ENCODE measurements around the gene ZDHHC14. TPM values are rescaled to one million over a fixed set of nuclear protein-coding genes. Genes with fewer than 3 reads are reported as not detected.

ZDHHC14 gene
- polyA plus RNA-seq, 1 donor (not counting 4 experiments of a cell fraction or from before 2014, with no cell fraction given) = 6.4 TPM

- no peaks in the 10 kb centered on the region for H4K20me1 ChIP-seq (ENCODE audit: control insufficient read depth, extremely low read depth, insufficient read depth, low read length)
- no peak overlapping the region for H3K27ac ChIP-seq (ENCODE audit: control insufficient read depth, insufficient read depth, low read length)
- H3K27me3 ChIP-seq (ENCODE audit: control insufficient read depth, extremely low read depth, insufficient read depth, low read length) = peaks cover 4% of the 10 kb centered on the region
- H3K9me3 ChIP-seq (ENCODE audit: control insufficient read depth, low read depth, low read length) = no peaks in the 10 kb centered on the region
- no peak overlapping the region for H3K4me2 ChIP-seq (ENCODE audit: control insufficient read depth, extremely low read depth, insufficient read depth, low read depth, low read length)
- no peaks in the 10 kb centered on the region for H3K36me3 ChIP-seq (ENCODE audit: control insufficient read depth in 2 of 2, extremely low read depth in 1 of 2, insufficient read depth in 2 of 2, low read length in 2 of 2)
- no peak overlapping the region for H3K4me3 ChIP-seq (ENCODE audit: control insufficient read depth in 2 of 3, extremely low read depth in 1 of 3, insufficient read depth in 2 of 3, low read depth in 1 of 3, low read length in 3 of 3)
- no peak for TF ChIP-seq EZH2 (IDR thresholded peaks at IDR 0.05; ENCODE audit: low read length)
- TF ChIP-seq, protein P1, sequence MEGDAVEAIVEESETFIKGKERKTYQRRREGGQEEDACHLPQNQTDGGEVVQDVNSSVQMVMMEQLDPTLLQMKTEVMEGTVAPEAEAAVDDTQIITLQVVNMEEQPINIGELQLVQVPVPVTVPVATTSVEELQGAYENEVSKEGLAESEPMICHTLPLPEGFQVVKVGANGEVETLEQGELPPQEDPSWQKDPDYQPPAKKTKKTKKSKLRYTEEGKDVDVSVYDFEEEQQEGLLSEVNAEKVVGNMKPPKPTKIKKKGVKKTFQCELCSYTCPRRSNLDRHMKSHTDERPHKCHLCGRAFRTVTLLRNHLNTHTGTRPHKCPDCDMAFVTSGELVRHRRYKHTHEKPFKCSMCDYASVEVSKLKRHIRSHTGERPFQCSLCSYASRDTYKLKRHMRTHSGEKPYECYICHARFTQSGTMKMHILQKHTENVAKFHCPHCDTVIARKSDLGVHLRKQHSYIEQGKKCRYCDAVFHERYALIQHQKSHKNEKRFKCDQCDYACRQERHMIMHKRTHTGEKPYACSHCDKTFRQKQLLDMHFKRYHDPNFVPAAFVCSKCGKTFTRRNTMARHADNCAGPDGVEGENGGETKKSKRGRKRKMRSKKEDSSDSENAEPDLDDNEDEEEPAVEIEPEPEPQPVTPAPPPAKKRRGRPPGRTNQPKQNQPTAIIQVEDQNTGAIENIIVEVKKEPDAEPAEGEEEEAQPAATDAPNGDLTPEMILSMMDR (optimal IDR thresholded peaks at IDR 0.05 in 1 of 3, IDR thresholded peaks at IDR 0.05 in 1 of 3, conservative IDR thresholded peaks at IDR 0.05 in 1 of 3; ENCODE audit: extremely low read depth in 1 of 3, insufficient read depth in 2 of 3, low read length in 3 of 3) = no peak
- no peaks in the 10 kb centered on the region for H3K4me1 ChIP-seq (ENCODE audit: control insufficient read depth, extremely low read depth, insufficient read depth, low read length)
- FAIRE-seq (no peak), DNase-seq (ENCODE audit: low read depth, low spot score) (no peak)
- dilution Hi-C loops (cut with MboI; ENCODE audit: extremely low pct_ligation_motif_present, low sequenced_read_pairs) = no loop called here
- H3K79me2 ChIP-seq (ENCODE audit: control insufficient read depth, insufficient read depth, low read length) = no peaks in the 10 kb centered on the region
- no peaks in the 10 kb centered on the region for H3K9me1 ChIP-seq (ENCODE audit: control insufficient read depth, extremely low read depth, insufficient read depth, low read length)
- no peak overlapping the region for H2AFZ ChIP-seq (ENCODE audit: control insufficient read depth, low read length)
- H3K9ac ChIP-seq (ENCODE audit: control insufficient read depth, extremely low read depth, insufficient read depth, low read length) = no peak overlapping the region
Observed at GRCh38 chr6:157675831-157676230, 294.8 kb downstream of the ZDHHC14 start.

DNA sequence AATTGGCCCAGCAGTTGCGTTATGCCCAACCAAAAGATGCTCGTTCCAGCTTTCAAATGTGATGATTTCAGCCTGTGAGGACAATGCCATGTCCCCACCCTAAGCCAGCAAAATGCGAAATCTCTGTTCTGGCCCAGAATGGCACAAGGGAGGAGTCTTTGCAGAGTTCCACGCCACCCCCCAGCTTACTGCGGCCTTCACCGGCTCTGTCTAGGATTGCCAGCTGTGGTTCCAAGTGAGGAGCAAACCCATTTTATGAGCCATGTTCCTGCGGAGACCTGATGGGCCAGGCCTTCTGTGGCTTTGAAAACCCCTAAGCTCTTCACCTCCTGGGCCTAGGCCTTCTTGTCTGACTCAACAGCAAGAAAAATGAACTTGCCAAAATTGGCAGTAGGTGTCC, 295.3 kb downstream of the ZDHHC14 start:
- Histone ChIP-seq H3K4me3 (ENCODE audit: control insufficient read depth in 2 of 3, extremely low read depth in 1 of 3, insufficient read depth in 2 of 3, low read depth in 1 of 3, low read length in 3 of 3) (no peak overlapping the region), H4K20me1 (ENCODE audit: control insufficient read depth, extremely low read depth, insufficient read depth, low read length) (no peaks in the 10 kb centered on the region), H3K9me3 (ENCODE audit: control insufficient read depth, low read depth, low read length) (no peaks in the 10 kb centered on the region), H3K36me3 (ENCODE audit: control insufficient read depth in 2 of 2, extremely low read depth in 1 of 2, insufficient read depth in 2 of 2, low read length in 2 of 2) (no peaks in the 10 kb centered on the region), H2AFZ (ENCODE audit: control insufficient read depth, low read length) (no peak overlapping the region), H3K4me2 (ENCODE audit: control insufficient read depth, extremely low read depth, insufficient read depth, low read depth, low read length) (no peak overlapping the region), H3K9me1 (ENCODE audit: control insufficient read depth, extremely low read depth, insufficient read depth, low read length) (no peaks in the 10 kb centered on the region), H3K27me3 (ENCODE audit: control insufficient read depth, extremely low read depth, insufficient read depth, low read length) (peaks cover 5% of the 10 kb centered on the region), H3K27ac (ENCODE audit: control insufficient read depth, insufficient read depth, low read length) (no peak overlapping the region), H3K4me1 (ENCODE audit: control insufficient read depth, extremely low read depth, insufficient read depth, low read length) (no peaks in the 10 kb centered on the region), H3K9ac (ENCODE audit: control insufficient read depth, extremely low read depth, insufficient read depth, low read length) (no peak overlapping the region), H3K79me2 (ENCODE audit: control insufficient read depth, insufficient read depth, low read length) (no peaks in the 10 kb centered on the region)
- TF ChIP-seq EZH2 (IDR thresholded peaks at IDR 0.05; ENCODE audit: low read length) = no peak
- TF ChIP-seq, protein P1 (optimal IDR thresholded peaks at IDR 0.05 in 1 of 3, IDR thresholded peaks at IDR 0.05 in 1 of 3, conservative IDR thresholded peaks at IDR 0.05 in 1 of 3; ENCODE audit: extremely low read depth in 1 of 3, insufficient read depth in 2 of 3, low read length in 3 of 3) = no peak
- dilution Hi-C loops (cut with MboI; ENCODE audit: extremely low pct_ligation_motif_present, low sequenced_read_pairs) = no loop called here
- FAIRE-seq (no peak), DNase-seq (ENCODE audit: low read depth, low spot score) (no peak)
